Measurements from ENCODE around the gene TLCD3B. TPM values are rescaled to one million over a fixed set of nuclear protein-coding genes. Genes with fewer than 3 reads are reported as not detected.

Gene TLCD3B
- total RNA-seq, 4 donors from 2014 or later, result not detected

DNA sequence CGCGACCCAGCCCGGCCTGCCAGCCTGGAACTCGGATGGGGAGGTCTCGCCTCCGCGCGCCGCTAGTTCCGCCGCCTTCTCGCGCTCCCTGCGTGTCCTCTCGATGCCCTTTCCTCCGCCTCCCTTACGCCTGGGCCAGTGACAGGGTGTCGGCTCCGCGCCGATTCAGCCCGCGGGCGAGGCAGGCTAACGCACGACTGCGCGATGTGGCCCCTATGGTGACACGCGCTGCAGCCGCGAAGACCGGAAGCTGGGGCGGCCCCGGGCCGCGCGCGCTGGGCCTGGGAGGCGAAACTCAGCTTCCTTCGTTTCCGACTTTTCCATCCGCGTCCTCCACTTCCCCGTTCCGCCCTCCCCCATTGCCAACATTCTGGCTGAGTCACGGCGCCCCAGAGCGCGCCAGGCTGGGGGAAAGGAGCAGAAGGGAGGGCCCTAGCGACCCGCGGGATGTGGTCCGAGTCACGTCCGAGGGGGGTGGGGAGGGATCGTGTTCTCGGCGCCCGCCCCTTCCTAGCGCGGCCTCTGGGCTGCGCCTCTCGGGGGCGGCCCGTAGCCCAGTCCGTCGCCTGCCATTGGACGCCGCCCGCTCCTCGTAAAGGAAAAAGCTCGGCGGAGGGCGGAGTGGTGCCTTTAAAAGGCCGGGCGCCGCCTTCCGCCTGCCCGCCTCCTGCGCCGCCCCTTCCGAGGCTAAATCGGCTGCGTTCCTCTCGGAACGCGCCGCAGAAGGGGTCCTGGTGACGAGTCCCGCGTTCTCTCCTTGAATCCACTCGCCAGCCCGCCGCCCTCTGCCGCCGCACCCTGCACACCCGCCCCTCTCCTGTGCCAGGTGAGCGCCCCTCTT is 34.3 kb upstream of the TLCD3B start, which contains the start of gene ALDOA:
Gene ALDOA, plus strand, starts transcription at position 659 of the 841 bp plus-strand sequence. CDS start 1,138 bp downstream, outside the sequence.
- TF ChIP-seq, protein P1, sequence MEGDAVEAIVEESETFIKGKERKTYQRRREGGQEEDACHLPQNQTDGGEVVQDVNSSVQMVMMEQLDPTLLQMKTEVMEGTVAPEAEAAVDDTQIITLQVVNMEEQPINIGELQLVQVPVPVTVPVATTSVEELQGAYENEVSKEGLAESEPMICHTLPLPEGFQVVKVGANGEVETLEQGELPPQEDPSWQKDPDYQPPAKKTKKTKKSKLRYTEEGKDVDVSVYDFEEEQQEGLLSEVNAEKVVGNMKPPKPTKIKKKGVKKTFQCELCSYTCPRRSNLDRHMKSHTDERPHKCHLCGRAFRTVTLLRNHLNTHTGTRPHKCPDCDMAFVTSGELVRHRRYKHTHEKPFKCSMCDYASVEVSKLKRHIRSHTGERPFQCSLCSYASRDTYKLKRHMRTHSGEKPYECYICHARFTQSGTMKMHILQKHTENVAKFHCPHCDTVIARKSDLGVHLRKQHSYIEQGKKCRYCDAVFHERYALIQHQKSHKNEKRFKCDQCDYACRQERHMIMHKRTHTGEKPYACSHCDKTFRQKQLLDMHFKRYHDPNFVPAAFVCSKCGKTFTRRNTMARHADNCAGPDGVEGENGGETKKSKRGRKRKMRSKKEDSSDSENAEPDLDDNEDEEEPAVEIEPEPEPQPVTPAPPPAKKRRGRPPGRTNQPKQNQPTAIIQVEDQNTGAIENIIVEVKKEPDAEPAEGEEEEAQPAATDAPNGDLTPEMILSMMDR (IDR thresholded peaks at IDR 0.05; ENCODE audit: low read depth), result no peak

DNA sequence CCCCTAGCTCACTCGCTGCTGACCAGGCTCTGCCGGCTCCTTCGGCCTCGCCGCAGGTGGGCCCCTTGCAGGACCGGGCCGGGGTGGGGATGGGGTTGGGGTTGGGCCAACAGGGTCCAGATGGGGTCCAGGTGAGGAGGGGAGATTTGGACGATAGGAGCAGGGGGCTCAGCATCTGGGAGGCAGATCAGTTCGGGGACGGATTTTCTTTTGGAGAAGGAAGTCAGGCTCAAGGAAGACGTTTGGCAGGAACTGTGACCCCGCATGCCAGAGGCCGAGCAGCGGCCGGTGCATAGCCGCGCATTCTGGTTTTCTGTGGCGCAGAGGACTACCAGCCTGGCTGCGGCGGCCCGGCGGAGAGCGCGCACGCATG is 33.6 kb upstream of the TLCD3B start:
- TF ChIP-seq, protein P1 (IDR thresholded peaks at IDR 0.05; ENCODE audit: low read depth), result no peak

DNA sequence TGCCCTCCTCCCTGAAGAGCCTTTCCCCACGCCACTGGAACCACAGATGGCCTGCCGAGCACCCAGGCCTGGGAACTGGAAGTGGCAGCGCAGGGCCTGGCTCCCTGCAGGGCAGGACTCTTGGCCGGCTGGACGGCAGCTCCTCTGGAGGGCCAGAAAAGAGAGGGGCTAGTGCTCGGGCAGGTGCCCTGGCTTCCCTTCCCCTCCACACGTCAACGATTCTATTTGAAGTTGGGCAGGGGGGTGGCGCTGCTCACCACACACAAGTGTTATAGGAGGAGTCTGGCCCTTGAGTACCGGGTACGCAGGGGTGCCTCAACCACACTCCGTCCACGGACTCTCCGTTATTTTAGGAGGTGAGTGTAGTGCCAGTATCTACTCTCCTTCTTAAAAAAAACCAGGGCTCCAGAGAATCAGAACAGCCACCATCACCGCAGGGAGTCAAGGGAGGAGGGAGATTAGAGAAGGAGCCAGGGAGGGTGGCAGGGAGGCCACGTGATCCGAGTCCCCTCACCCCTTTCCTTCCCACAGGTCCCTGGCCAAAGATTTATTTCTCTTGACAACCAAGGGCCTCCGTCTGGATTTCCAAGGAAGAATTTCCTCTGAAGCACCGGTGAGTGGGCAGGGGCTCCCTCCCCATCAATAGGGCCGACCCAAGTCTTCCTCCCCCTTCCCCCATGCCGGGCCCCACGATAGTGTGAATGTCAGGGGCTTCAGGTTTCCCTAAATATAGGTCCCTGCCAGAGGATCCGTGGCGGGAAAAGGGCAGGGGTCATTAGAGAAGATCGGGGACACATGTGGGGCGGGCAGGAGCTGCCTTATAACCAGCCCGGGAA is 33.0 kb upstream of the TLCD3B start:
- TF ChIP-seq, protein P1 (IDR thresholded peaks at IDR 0.05; ENCODE audit: low read depth), result no peak

DNA sequence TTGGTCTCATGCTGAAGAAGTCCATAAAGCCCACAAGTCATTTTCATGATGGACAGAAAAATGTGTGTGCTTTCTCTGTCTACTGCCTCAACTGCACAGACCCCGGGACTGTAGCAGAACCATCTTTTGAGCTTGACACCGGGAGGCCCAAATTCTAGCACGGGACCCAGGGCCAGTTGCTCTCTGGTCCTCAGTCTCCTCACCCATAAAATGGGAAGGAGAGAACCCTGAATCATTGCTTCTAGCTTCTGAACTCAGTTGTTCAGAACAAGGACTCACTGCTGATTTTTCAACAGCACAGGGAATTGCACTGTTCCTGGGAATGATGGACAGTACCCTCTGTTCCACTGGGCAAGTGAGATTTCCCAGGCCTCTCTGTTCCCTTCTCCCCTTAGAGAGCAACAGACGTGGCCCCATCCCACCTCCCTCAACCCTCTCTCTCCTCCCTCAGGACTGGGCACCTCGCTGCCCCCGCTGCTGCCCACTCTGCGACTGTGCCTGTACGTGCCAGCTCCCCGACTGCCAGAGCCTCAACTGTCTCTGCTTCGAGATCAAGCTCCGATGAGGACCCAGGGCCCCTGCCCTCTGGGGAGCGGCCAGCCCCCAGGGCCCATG is 32.3 kb upstream of the TLCD3B start:
- TF ChIP-seq, protein P1 (IDR thresholded peaks at IDR 0.05; ENCODE audit: low read depth), result no peak

DNA sequence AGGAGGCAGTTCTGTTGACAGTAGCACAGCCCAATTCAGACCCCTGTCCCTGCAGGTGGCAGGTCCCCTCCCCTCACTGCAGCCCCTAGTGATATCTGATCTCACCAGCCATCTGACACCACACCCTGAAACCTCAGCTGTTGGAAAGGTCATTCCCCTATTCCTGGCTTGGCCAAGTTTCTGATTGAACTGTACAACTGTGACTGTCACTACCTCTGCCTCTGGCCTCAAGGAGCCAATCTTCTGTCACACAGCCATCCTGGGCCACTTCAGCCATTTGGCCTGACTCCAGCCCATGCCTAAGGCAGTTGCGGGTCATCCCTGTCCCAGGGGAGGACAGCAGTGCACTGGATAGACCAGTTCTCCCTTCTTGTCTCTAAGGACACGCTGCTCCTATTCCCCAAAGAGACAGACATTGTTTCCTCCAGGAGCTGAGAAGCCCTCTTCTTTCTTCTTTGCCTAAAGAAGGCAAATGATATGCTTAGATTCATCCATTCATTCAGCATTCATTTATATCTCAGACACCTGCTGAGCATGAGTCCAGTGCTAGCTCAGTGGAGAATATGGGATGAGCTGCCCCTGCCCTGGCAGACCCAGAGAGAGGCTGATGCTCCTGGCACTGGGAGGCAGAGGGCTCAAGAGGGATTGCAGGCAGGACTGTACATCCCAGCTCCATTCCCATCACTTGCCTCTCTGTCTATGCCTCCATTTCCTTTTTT is 29.9 kb upstream of the TLCD3B start:
- TF ChIP-seq, protein P1 (IDR thresholded peaks at IDR 0.05; ENCODE audit: low read depth), result no peak

DNA sequence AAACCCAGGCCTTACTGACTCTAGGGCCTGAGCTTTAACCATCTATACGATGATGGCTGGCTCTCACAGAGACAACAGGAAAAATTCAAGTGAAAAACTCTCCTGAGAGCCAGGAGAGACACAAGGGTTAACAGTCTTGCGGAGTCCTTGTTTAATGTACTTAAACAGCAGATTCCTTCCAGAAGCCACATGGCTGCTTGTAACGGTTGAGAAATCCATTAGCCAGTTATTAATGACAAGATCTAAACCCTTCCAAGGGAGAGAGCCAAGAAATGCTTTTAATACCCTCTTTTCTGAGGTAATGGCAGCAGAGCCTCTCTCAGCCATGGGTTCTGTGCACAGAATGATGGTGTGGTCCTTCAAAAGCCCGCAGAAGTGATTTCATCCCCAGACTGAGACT is 29.3 kb upstream of the TLCD3B start:
- TF ChIP-seq, protein P1 (IDR thresholded peaks at IDR 0.05; ENCODE audit: low read depth), result no peak

All from subcutaneous adipose tissue (tissue), 4 donors.